Suprapubic skin (tissue), 3 donors: ENCODE results near the gene SATB1.

Source experiments
- CTCF ChIP-seq, 2 donors: fragments of 200-600 bp in 1 of 2; fragments of 450-650 bp in 1 of 2; sonication (generic) in 1 of 2; IDR thresholded peaks; one replicate each; pipeline ENCODE4 v1.5.1; 2016 to 2019; ENCODE audit warnings: antibody characterized with exemption in 2 of 2, mild to moderate bottlenecking in 1 of 2, moderate library complexity in 1 of 2
- EP300 ChIP-seq: sonication (generic); formaldehyde crosslinking; IDR thresholded peaks from one replicate; pipeline ENCODE4 v1.6.1; 2017; ENCODE audit warnings: antibody characterized with exemption
- POLR2A ChIP-seq, 2 donors: fragments of 450-650 bp; IDR thresholded peaks; one replicate each; pipeline ENCODE4 v1.6.1; 2017; ENCODE audit warnings: antibody characterized with exemption in 2 of 2, mild to moderate bottlenecking in 2 of 2, moderate library complexity in 2 of 2

GRCh38 chr3:18343809-18344208 lies 81.3 kb downstream of the SATB1 start:
- TF ChIP-seq CTCF (IDR thresholded peaks at IDR 0.05) (no peak), EP300 (no peak), POLR2A (IDR thresholded peaks at IDR 0.05) (no peak)
